Neural cell (in vitro differentiated cells): ENCODE data around the gene AGAP3.

Experiments used
- CTCF ChIP-seq: fragments of 450-650 bp; IDR thresholded peaks from 2 replicates; pipeline ENCODE4 v1.5.1; 2014; ENCODE audit warnings: antibody characterized with exemption, mild to moderate bottlenecking, moderate library complexity; ENCODE audit not compliant: poor library complexity, severe bottlenecking
- EZH2 ChIP-seq: fragments of 200-600, 300-800 bp; shearing (Covaris generic), sonication (generic); IDR thresholded peaks from 2 replicates; pipeline ENCODE4 v1.6.1; 2014; ENCODE audit warnings: antibody characterized with exemption, low read length, borderline replicate concordance, mild to moderate bottlenecking; ENCODE audit not compliant: insufficient read depth, poor library complexity, severe bottlenecking
- POLR2AphosphoS5 ChIP-seq: IDR thresholded peaks from 2 replicates; pipeline ENCODE4 v1.6.1; 2012

GRCh38 chr7:151144387-151144786 is 58.1 kb downstream of the AGAP3 start:
- TF ChIP-seq EZH2 (no peak), POLR2AphosphoS5 (no peak), CTCF (no peak)
